WERI-Rb-1 (cell line): ENCODE results near the gene NOL12.

Experiments used
- DNase-seq: peaks from one replicate; pipeline ENCODE4 v3.0.0-alpha.2; 2020
- H3K27ac ChIP-seq: fragments of 250-450 bp; sonication (Bioruptor Pico); 2 replicates; pipeline ENCODE4 v1.5.1; 2020; ENCODE audit warnings: mild to moderate bottlenecking, moderate library complexity
- H3K27me3 ChIP-seq: fragments of 250-450 bp; sonication (Bioruptor Pico); 2 replicates; pipeline ENCODE4 v1.5.1; 2021; ENCODE audit warnings: mild to moderate bottlenecking, low read depth, moderate library complexity; ENCODE audit not compliant: insufficient read depth, severe bottlenecking
- H3K36me3 ChIP-seq: fragments of 250-450 bp; sonication (Bioruptor Pico); 2 replicates; pipeline ENCODE4 v1.5.1; 2020; ENCODE audit warnings: mild to moderate bottlenecking, moderate library complexity
- H3K4me3 ChIP-seq: 2 replicates; pipeline ENCODE4 v1.5.1; 2011; ENCODE audit warnings: low read depth, mild to moderate bottlenecking, control low read depth, low read length
- H3K9me3 ChIP-seq: fragments of 250-450 bp; sonication (Bioruptor Pico); 2 replicates; pipeline ENCODE4 v1.5.1; 2021; ENCODE audit warnings: mild to moderate bottlenecking, moderate library complexity; ENCODE audit not compliant: severe bottlenecking
- CTCF ChIP-seq: IDR thresholded peaks from 2 replicates; pipeline ENCODE4 v1.5.1; 2011; ENCODE audit warnings: low read depth, mild to moderate bottlenecking, control low read depth, inconsistent platforms, low read length

NOL12 gene

GRCh38 chr22:37740455-37741311 lies 54.5 kb downstream of the NOL12 start:
- TF ChIP-seq CTCF, result no peak
- H3K27ac ChIP-seq, result no peak overlapping the region
- no peak for DNase-seq
- H3K9me3 ChIP-seq, result no peaks in the 10 kb centered on the region
- no peaks in the 10 kb centered on the region for H3K36me3 ChIP-seq
- H3K27me3 ChIP-seq, result no peaks in the 10 kb centered on the region
- H3K4me3 ChIP-seq, result no peak overlapping the region

GRCh38 chr22:37741312-37741795 lies 55.2 kb downstream of the NOL12 start:
- Histone ChIP-seq H3K9me3 (no peaks in the 10 kb centered on the region), H3K36me3 (no peaks in the 10 kb centered on the region), H3K27ac (no peak overlapping the region), H3K4me3 (no peak overlapping the region), H3K27me3 (no peaks in the 10 kb centered on the region)
- DNase-seq, result no peak
- TF ChIP-seq CTCF, result no peak

GRCh38 chr22:37742376-37743171 lies 56.4 kb downstream of the NOL12 start:
- H3K27ac ChIP-seq, result no peak overlapping the region
- H3K4me3 ChIP-seq, result no peak overlapping the region
- H3K36me3 ChIP-seq, result no peaks in the 10 kb centered on the region
- H3K9me3 ChIP-seq, result no peaks in the 10 kb centered on the region
- no peak for TF ChIP-seq CTCF
- DNase-seq, result no peak
- no peaks in the 10 kb centered on the region for H3K27me3 ChIP-seq
